ENCODE data around the gene DOK6. TPM values are rescaled to one million over a fixed set of nuclear protein-coding genes. Genes with fewer than 3 reads are reported as not detected.

DOK6 gene
- total RNA-seq, 2 experiments from 2014 or later = not detected

DNA sequence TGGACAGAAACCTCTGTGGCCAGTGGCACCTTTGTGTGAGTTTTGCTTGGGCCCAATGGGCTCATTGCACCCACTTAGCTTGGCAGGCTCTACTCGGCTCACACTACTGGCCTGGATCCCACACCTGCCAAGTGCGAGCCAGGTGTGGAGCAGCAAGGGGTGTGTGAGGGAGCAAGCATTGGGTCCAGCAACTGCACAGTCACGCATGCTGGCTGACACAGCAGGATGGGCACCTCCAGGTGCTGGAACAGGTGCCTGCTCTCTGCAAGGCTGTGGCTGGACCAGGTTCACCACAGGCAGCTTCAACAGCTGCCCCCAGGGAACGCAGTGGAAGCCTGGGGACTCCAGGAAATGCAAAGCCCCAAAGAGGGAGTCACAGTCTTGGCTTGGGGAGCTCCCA, 94.2 kb downstream of the DOK6 start:
- ChIA-PET CTCF (interaction anchor here (0.7 to 0.9 kb wide), 2 partner anchors 331 to 560 kb away, joined by 3 read pairs; no protein-coding TSS in a partner anchor), POLR2A (interaction anchor here (0.6 kb wide), 1 partner anchor 76 kb away, joined by 3 read pairs; no protein-coding TSS in a partner anchor)
- intact Hi-C loops (cut with DNase I, micrococcal nuclease) = no loop called here
- H3K4me1 Mint-ChIP-seq = no peaks in the 10 kb centered on the region
- H3K4me3 Mint-ChIP-seq = no peak overlapping the region
- no peaks in the 10 kb centered on the region for H3K36me3 Mint-ChIP-seq (ENCODE audit: low read depth)
- no peak overlapping the region for H3K27ac Mint-ChIP-seq
- DNase-seq = no peak
- H3K27me3 Mint-ChIP-seq = no peaks in the 10 kb centered on the region
- H3K9me3 Mint-ChIP-seq (ENCODE audit: low read depth) = no peaks in the 10 kb centered on the region
- no peak for ATAC-seq

DNA sequence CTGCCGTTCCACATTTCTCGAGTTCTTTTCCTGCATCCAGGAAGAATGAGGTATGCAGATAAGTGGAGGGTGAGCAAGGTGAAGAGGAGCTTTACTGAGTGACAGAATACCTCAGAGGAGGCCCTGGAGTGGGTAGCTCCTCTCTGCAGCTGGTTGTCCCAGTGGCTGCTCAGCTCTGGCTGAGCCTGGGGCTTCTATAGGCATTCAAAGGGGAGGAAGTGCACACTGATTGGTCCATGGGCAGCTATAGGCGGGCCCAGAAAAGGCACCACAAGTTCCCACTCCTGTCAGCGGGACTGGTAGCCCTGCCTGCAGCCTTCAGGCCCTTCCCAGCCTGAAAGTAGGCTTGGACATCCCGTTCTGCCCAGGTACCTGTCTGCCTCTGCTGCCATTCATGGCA, 94.7 kb downstream of the DOK6 start:
- H3K4me1 Mint-ChIP-seq = no peaks in the 10 kb centered on the region
- no peaks in the 10 kb centered on the region for H3K9me3 Mint-ChIP-seq (ENCODE audit: low read depth)
- ChIA-PET POLR2A (interaction anchor here (0.5 kb wide), 1 partner anchor 574 kb away, joined by 7 read pairs; no protein-coding TSS in a partner anchor), CTCF (interaction anchor here (0.7 kb wide), 1 partner anchor 561 kb away, joined by 3 read pairs; no protein-coding TSS in a partner anchor)
- no peaks in the 10 kb centered on the region for H3K27me3 Mint-ChIP-seq
- no peaks in the 10 kb centered on the region for H3K36me3 Mint-ChIP-seq (ENCODE audit: low read depth)
- DNase-seq (no peak), ATAC-seq (no peak)
- H3K4me3 Mint-ChIP-seq = no peak overlapping the region
- no peak overlapping the region for H3K27ac Mint-ChIP-seq
- intact Hi-C loops (cut with DNase I, micrococcal nuclease) = no loop called here

DNA sequence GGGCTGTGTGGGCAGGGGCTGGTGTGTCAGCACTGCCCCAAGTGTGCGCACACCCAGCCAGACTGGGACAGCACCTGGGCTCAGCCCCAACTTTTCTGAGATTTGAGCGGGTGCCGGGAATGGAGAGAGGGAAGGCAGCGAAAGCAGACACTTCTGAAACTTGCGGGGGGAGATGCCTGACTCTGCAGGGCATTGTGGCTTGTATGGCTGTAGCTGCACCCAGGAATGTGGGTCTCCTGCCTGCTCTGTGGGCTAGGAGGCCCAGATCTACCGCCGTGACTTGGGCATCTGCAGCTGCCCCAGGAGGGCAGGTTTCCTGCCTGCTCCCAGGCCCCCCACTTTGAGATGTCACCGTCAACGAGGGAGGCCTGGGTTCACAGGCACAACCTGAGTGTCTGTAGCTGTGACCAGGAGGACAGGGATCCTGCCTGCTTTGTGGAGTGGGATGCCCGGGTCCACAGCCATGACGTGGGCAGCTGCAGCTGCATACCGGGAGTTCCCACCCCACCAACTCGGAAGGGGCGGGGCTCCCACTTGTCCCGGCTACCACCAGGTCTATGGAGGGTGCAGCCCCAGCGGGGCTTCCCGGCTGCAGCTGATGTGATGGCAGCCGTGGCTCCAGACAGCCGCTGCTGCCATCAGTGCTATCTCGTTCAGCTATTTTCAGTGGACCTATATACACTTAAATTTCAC, 95.3 kb downstream of the DOK6 start:
- POLR2A ChIA-PET = interaction anchor here (0.5 kb wide), 1 partner anchor 574 kb away, joined by 7 read pairs; no protein-coding TSS in a partner anchor
- intact Hi-C loops (cut with DNase I, micrococcal nuclease) = no loop called here

DNA sequence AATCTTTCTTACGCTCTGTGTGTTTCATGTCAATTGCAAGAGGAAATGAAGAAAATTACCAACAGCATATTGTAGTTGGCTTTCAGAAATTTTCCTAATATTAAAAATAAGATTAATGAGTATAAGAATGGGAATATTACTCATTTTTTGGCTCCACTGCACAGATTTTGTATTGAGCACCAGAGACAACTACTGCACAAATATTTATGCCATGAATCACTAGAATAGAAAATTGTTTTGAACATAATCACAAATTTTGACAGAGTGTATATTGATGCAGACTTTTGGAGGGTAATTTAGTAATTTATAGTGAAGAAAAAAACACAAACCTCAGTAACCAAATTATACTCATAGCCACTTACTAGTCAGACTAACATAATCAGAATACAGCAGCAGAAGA, 118.3 kb downstream of the DOK6 start:
- Mint-ChIP-seq H3K27ac (no peak overlapping the region), H3K36me3 (ENCODE audit: low read depth) (no peaks in the 10 kb centered on the region), H3K9me3 (ENCODE audit: low read depth) (no peaks in the 10 kb centered on the region), H3K27me3 (peaks cover 2% of the 10 kb centered on the region), H3K4me1 (no peaks in the 10 kb centered on the region), H3K4me3 (no peak overlapping the region)
- ChIA-PET CTCF (no interaction called here), POLR2A (no interaction called here)
- DNase-seq (no peak), ATAC-seq (no peak)
- intact Hi-C loops (cut with DNase I, micrococcal nuclease) = no loop called here

More for the DNA sequence above, 95.3 kb downstream of the DOK6 start:
- CTCF ChIA-PET = no interaction called here
- DNase-seq = no peak
- no peak overlapping the region for H3K27ac Mint-ChIP-seq
- H3K36me3 Mint-ChIP-seq (ENCODE audit: low read depth) = no peaks in the 10 kb centered on the region
- H3K27me3 Mint-ChIP-seq = no peaks in the 10 kb centered on the region
- ATAC-seq = no peak
- H3K4me3 Mint-ChIP-seq = no peak overlapping the region
- H3K4me1 Mint-ChIP-seq = no peaks in the 10 kb centered on the region
- H3K9me3 Mint-ChIP-seq (ENCODE audit: low read depth) = no peaks in the 10 kb centered on the region

DNA sequence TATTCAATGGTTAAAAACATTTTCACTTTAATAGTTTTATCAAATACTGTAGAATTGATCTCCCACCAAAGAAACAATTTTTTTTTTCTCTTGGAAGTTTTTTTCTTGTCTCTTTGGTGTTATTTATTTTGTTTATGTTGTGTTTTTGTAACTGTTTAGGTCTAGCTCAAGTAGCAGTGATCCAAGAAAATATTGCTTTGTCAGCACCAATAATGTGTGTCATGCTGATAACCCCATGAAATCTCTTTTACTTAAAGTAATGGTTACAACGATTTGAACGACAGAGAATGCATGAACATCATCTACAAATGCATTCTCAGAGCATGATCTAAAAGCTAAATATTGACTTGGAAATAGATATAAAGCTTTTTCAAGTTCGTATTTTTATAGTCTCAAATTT, 122.9 kb downstream of the DOK6 start:
- ChIA-PET POLR2A (no interaction called here), CTCF (interaction anchor here (0.8 kb wide), 1 partner anchor 534 kb away, joined by 3 read pairs; no protein-coding TSS in a partner anchor)
- DNase-seq (no peak), ATAC-seq (no peak)
- no peaks in the 10 kb centered on the region for H3K4me1 Mint-ChIP-seq
- no peak overlapping the region for H3K4me3 Mint-ChIP-seq
- H3K36me3 Mint-ChIP-seq (ENCODE audit: low read depth) = no peaks in the 10 kb centered on the region
- H3K27me3 Mint-ChIP-seq = no peaks in the 10 kb centered on the region
- H3K27ac Mint-ChIP-seq = no peak overlapping the region
- intact Hi-C loops (cut with DNase I, micrococcal nuclease) = no loop called here
- H3K9me3 Mint-ChIP-seq (ENCODE audit: low read depth) = no peaks in the 10 kb centered on the region

DNA sequence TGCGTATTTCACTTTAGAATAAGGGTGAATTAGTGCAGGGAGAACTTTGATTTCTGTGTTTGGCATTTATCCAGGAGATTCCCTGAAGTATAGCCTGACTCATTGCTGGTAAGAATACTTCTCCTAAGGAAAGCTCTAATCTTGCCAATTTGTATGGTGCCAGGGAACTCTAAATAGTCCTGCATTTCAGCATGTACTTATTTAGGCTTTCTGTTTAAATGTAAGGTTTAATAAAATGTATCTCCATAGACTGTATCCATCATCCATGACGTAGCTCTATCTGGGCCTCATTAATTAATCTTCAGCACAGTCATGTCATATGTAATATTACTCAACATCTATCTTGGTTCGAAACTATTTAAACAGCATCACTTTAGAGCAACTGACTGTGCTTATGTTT, 127.7 kb downstream of the DOK6 start:
- Mint-ChIP-seq H3K27ac (no peak overlapping the region), H3K4me3 (no peak overlapping the region), H3K27me3 (peaks cover 2% of the 10 kb centered on the region), H3K36me3 (ENCODE audit: low read depth) (no peaks in the 10 kb centered on the region), H3K4me1 (no peaks in the 10 kb centered on the region), H3K9me3 (ENCODE audit: low read depth) (no peaks in the 10 kb centered on the region)
- POLR2A ChIA-PET = no interaction called here
- no peak for ATAC-seq
- DNase-seq = no peak
- CTCF ChIA-PET = no interaction called here
- intact Hi-C loops (cut with DNase I, micrococcal nuclease) = no loop called here

DNA sequence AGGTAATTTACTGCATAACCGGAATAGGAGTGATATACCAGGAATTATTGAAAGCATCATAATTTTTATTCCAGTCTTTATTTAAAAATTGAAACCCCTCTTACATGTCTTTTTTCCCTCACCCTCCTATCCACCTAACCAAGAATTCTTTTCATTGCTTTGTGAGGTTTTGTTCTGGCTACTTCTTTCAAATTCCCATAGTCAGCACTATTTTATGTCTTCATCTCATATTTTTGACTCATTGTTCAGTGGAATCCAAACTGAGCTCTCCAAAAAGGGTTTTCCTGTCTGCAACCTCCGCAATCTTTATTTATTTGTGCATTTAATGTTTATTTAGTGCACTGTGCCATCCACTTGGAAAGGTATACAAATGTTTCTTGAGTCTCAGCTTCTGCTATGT, 128.5 kb downstream of the DOK6 start:
- ATAC-seq (no peak), DNase-seq (no peak)
- ChIA-PET CTCF (interaction anchor here (0.5 kb wide), 1 partner anchor 751 kb away, joined by 3 read pairs; no protein-coding TSS in a partner anchor), POLR2A (no interaction called here)
- Mint-ChIP-seq H3K4me3 (no peak overlapping the region), H3K27me3 (peaks cover 2% of the 10 kb centered on the region), H3K27ac (no peak overlapping the region), H3K4me1 (no peaks in the 10 kb centered on the region), H3K9me3 (ENCODE audit: low read depth) (no peaks in the 10 kb centered on the region), H3K36me3 (ENCODE audit: low read depth) (no peaks in the 10 kb centered on the region)
- intact Hi-C loops (cut with DNase I, micrococcal nuclease) = no loop called here

DNA sequence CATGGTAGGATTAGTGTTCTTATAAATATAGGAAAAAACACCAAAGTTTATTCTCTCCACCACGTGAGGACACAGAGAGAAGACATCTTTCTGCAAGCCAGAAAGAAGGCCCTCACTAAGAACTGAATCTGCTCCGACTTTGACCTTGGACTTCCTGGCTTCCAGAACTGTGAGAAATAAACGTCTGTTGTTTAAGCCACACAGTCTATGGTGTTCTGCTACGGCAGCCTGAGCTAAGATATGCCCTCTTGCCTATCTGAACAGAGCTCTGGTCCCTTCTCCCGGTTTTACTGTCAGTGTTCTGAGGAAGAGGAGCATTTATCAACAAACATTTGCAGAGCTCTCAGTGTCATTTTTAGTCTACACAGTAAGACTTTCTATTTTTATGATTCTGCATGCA, 131.3 kb downstream of the DOK6 start:
- Mint-ChIP-seq H3K9me3 (ENCODE audit: low read depth) (no peaks in the 10 kb centered on the region), H3K4me1 (no peaks in the 10 kb centered on the region), H3K36me3 (ENCODE audit: low read depth) (no peaks in the 10 kb centered on the region), H3K27ac (no peak overlapping the region), H3K27me3 (peaks cover 2% of the 10 kb centered on the region), H3K4me3 (no peak overlapping the region)
- DNase-seq (no peak), ATAC-seq (no peak)
- POLR2A ChIA-PET = no interaction called here
- CTCF ChIA-PET = no interaction called here
- intact Hi-C loops (cut with DNase I, micrococcal nuclease) = no loop called here

DNA sequence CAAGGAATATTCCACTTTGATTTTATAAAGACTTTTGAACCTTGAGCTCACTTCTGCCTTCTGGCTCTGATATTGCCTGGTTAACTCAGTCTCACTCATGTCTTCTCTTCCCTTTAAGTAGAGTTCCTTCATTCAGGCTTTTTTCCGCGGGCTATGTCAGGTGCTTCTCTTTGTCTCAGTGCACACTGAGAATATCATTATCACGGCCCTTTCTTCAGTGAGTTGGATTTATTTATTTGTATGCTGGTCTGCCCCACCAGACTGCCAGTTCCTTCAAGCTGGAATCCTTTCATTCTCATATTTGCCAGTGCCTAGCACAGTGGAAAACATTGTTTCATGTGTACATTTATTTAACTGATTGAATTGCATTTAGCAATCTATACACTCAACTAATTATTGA, 136.5 kb downstream of the DOK6 start:
- Mint-ChIP-seq H3K27me3 (peaks cover 9% of the 10 kb centered on the region), H3K4me1 (no peaks in the 10 kb centered on the region), H3K27ac (no peak overlapping the region), H3K36me3 (ENCODE audit: low read depth) (no peaks in the 10 kb centered on the region), H3K9me3 (ENCODE audit: low read depth) (no peaks in the 10 kb centered on the region), H3K4me3 (no peak overlapping the region)
- POLR2A ChIA-PET = no interaction called here
- DNase-seq (no peak), ATAC-seq (no peak)
- CTCF ChIA-PET = no interaction called here
- intact Hi-C loops (cut with DNase I, micrococcal nuclease) = no loop called here

DNA sequence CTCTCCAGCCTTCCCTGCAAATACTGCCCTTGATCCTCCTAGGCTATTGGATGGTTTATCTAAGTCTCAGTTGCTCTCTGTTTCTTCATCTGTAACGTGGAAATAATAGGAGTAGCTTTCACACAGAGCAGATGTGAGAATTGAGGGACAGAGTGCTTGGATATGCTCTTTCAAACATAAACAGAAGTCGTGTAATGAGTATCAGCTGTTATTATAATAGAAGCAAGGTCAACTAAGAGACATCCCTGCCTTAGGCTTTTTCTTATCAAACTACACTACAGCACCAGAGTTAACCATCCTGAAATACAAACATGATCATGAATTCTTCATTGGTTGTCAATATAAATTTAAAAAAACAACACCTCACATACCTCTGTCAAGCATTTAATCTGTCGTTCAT, 138.2 kb downstream of the DOK6 start:
- Mint-ChIP-seq H3K4me1 (no peaks in the 10 kb centered on the region), H3K27ac (no peak overlapping the region), H3K27me3 (peaks cover 9% of the 10 kb centered on the region), H3K36me3 (ENCODE audit: low read depth) (no peaks in the 10 kb centered on the region), H3K4me3 (no peak overlapping the region), H3K9me3 (ENCODE audit: low read depth) (no peaks in the 10 kb centered on the region)
- DNase-seq (no peak), ATAC-seq (no peak)
- POLR2A ChIA-PET = no interaction called here
- intact Hi-C loops (cut with DNase I, micrococcal nuclease) = no loop called here
- CTCF ChIA-PET = no interaction called here

DNA sequence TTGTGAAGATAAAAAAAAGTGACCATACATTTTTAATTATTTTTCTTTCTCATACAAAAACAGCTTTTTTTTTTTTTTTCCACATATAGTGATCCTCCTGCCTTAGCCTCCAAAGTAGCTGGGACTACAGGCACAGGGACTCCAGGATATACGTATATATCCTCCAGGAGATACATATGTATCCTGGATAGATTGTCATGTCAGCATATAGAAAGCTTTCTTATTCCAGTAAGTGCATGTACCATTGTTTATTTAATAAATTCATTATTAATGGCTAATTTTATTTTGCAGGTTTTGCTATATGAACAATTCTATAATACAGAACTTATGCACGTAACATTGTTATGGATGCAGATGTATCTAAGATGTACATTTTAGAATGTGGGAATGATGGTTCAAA, 138.7 kb downstream of the DOK6 start:
- H3K4me3 Mint-ChIP-seq = no peak overlapping the region
- ChIA-PET CTCF (no interaction called here), POLR2A (no interaction called here)
- no peaks in the 10 kb centered on the region for H3K9me3 Mint-ChIP-seq (ENCODE audit: low read depth)
- no peak overlapping the region for H3K27ac Mint-ChIP-seq
- no peak for DNase-seq
- peaks cover 9% of the 10 kb centered on the region for H3K27me3 Mint-ChIP-seq
- no peak for ATAC-seq
- no peaks in the 10 kb centered on the region for H3K4me1 Mint-ChIP-seq
- H3K36me3 Mint-ChIP-seq (ENCODE audit: low read depth) = no peaks in the 10 kb centered on the region
- intact Hi-C loops (cut with DNase I, micrococcal nuclease) = no loop called here

DNA sequence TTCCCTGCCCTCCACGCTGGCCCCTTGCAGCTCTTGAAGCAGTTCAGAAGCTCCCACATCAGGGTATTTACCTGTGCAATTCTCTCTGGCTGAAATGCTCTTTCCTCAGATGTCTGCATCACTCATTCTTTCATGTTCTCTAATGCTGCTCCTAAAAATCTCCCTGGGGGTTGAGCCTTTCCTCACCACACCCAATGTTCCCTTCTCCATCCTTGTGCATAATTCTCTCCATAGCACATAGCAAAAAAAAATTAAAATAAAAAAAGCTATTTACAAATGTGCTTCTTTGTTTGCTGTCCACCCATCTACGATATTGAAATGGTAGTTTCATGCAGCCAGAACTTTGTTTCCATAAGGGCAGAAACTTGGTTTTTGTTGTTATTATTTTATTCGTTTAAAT, 155.5 kb downstream of the DOK6 start:
- ChIA-PET POLR2A (no interaction called here), CTCF (interaction anchor here (0.6 to 1.4 kb wide), 2 partner anchors 14 to 85 kb away, joined by 3 to 4 read pairs; no protein-coding TSS in a partner anchor)
- no peak for ATAC-seq
- H3K4me3 Mint-ChIP-seq = no peak overlapping the region
- no peaks in the 10 kb centered on the region for H3K36me3 Mint-ChIP-seq (ENCODE audit: low read depth)
- H3K27me3 Mint-ChIP-seq = peaks cover 3% of the 10 kb centered on the region
- no peak for DNase-seq
- intact Hi-C loops (cut with DNase I, micrococcal nuclease) = no loop called here
- no peak overlapping the region for H3K27ac Mint-ChIP-seq
- peaks cover 3% of the 10 kb centered on the region for H3K9me3 Mint-ChIP-seq (ENCODE audit: low read depth)
- no peaks in the 10 kb centered on the region for H3K4me1 Mint-ChIP-seq

Measured in activated CD4-positive, alpha-beta T cell treated with anti-CD3 and anti-CD28 coated beads for 36 hours (primary cell).